ENCODE results near the gene ZNF221.

ZNF221 gene

GRCh38 chr19:43983912-43984686 is 33.1 kb downstream of the ZNF221 start, which contains the start of gene ZNF155:
ZNF155 (plus strand) TSS chr19:43984188; CDS start chr19:43988544, 4,356 bp downstream.
- POLR2A ChIA-PET (ENCODE audit: low non-redundant PET) = interaction anchor here (0.9 kb wide), 1 partner anchor 180 kb away, joined by 3 read pairs; no protein-coding TSS in a partner anchor
- peak within 1 kb of the TSS; percentile 66 for H3K27ac ChIP-seq
- CTCF ChIA-PET = interaction anchor here (0.5 to 1.0 kb wide), 4 partner anchors 19 to 239 kb away, joined by 3 to 5 read pairs (median 4); partner anchors contain the start of gene ZNF230
- TF ChIP-seq CTCF (conservative IDR thresholded peaks at IDR 0.05; ENCODE audit: low read depth) = no peak
- DNase-seq (ENCODE audit: low spot score) = peak; percentile 92

GRCh38 chr19:43984687-43985000 is 33.6 kb downstream of the ZNF221 start:
- ChIA-PET CTCF (interaction anchor here (0.5 to 1.0 kb wide), 4 partner anchors 30 to 240 kb away, joined by 3 to 5 read pairs (median 4); no protein-coding TSS in a partner anchor), POLR2A (ENCODE audit: low non-redundant PET) (interaction anchor here (0.9 kb wide), 1 partner anchor 180 kb away, joined by 3 read pairs; no protein-coding TSS in a partner anchor)
- TF ChIP-seq CTCF (conservative IDR thresholded peaks at IDR 0.05; ENCODE audit: low read depth) = no peak
- H3K27ac ChIP-seq = peak overlapping the region; percentile 66
- DNase-seq (ENCODE audit: low spot score) = no peak

DNA sequence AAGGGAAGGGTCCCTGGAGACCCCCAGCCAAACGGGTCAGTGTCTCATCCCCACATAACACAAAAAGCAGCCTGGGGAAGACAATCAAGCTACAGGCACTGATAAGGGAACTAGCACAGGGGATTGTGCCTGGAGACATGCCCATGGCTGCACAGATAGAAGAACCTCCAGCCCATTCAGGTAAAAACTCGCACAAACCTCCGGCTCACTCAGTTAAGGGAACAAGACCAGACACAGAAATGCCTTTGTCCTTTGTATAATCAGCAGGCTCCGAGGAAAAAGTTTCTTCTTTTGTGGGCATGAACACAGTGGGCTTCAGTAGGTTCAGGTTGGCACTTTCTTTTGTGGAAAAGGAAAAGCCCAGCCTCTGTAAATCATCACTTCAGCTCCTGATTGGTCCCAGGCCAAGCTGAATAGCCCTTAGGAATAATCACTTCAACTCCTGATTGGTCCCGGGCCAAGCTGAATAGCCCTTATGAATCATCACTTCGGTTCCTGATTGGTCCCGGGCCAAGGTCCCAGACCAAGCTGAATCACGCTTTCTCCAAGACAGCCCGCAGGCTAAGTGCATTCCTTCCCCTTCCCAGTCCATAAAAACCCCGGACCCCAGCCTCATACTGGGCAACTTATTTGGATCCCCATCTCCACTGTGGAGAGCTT is 46.7 kb downstream of the ZNF221 start:
- ChIA-PET CTCF (no interaction called here), POLR2A (ENCODE audit: low non-redundant PET) (no interaction called here)
- no peak for TF ChIP-seq CTCF (conservative IDR thresholded peaks at IDR 0.05; ENCODE audit: low read depth)
- DNase-seq (ENCODE audit: low spot score) = peak; percentile 37
- peak overlapping the region; percentile 35; the same call in 1 of the 2 replicates for H3K27ac ChIP-seq

DNA sequence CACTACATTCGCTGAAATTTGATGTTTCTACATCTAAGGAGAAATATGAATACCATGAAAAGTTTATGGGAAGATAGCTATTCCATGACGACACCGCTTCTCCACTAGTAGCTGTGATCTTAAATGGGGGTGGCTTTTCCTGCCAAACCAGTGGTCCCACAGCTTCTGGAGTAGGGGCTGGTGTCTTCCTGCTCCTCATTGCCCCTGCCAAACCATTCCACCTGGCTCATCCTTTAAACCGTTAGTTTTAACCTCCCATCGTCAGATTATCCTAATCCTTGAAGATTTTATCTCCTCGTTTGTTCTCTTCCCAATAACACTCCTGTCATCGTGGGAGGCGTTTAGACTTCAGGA is 51.2 kb downstream of the ZNF221 start:
- peak overlapping the region; percentile 69 for H3K27ac ChIP-seq

DNA sequence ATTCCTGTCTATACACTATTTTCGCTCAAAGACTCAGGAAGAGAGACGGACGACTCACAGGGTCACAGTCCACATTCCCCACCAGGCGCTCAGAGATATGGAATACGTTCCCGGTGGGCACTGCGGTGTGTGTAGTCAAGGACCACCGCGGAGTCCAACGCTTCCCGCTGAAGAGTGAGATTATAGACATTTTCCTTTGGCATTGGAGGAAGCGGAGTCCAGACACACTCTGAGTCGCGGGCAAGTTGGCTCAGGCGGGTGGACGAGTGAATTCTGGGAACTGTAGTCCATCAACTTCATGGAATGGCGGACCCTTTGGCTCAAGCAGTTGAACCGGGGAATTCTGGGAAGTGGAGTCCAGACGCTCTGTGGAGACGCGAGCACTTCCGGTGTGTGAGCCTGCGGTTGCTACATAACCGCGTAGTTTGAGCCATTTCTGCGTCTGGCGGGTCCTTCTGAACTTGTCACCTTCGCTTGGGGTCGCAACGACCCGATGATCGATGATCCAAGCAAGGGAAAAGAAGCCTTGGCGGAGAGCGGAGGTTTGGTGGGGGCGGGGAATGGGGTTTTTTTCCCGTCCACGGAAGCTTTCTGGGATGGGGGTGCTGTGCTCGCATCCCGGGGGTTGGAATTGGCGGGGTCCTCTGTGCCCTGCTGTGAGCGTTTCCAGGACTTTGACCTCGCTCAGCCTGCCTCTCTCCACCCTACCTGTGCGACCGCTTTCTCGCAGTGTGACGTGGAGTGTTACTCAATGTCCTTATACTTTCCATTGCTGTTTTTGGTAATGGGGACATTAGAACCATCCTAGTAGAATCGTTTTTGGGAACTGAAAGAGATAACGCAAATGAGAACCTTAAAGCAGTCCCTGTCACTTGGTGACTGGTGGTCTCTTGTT is 51.8 kb downstream of the ZNF221 start, which contains the start of gene ZNF230:
Gene ZNF230 (plus strand): TSS at position 392 of the 895 bp plus-strand sequence. CDS start 4,122 bp downstream, outside the sequence.
- TF ChIP-seq CTCF (conservative IDR thresholded peaks at IDR 0.05; ENCODE audit: low read depth) = no peak
- peak within 1 kb of the TSS; percentile 69 for H3K27ac ChIP-seq
- ChIA-PET CTCF (interaction anchor here (0.6 kb wide), 2 partner anchors 19 to 120 kb away, joined by 3 read pairs; no protein-coding TSS in a partner anchor), POLR2A (ENCODE audit: low non-redundant PET) (no interaction called here)
- DNase-seq (ENCODE audit: low spot score) = peak; percentile 92

More for the DNA sequence above, 51.2 kb downstream of the ZNF221 start:
- DNase-seq (ENCODE audit: low spot score) = peak; percentile 2
- TF ChIP-seq CTCF (conservative IDR thresholded peaks at IDR 0.05; ENCODE audit: low read depth) = no peak
- CTCF ChIA-PET = interaction anchor here (0.6 kb wide), 1 partner anchor 120 kb away, joined by 3 read pairs; no protein-coding TSS in a partner anchor
- POLR2A ChIA-PET (ENCODE audit: low non-redundant PET) = no interaction called here

Data from RWPE1 (cell line).